ENCODE results near the gene ZNF124. TPM values are rescaled to one million over a fixed set of nuclear protein-coding genes. Genes with fewer than 3 reads are reported as not detected.

The ZNF124 gene
- total RNA-seq, 1 experiment from 2014 or later, result 16.3 TPM

DNA sequence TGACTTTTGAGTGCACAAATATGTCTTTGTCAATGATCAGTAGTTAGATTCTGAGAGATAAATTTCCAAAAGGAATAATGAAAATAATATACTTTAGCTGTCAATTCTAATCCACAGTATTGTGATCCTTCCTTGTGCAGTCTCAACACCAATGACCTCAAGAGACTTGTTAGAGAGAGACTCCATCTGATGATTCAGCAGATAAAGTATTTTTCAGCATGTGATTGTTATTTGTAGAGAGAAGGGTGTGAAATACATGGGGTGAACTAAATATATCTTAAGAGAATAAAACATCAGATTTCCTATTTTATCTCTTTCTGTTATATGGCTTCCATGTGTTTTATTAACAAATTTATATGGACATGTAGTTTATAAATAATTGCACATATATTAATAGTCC lies 5.9 kb upstream of the ZNF124 start:
- CTCF ChIA-PET, result no interaction called here
- no peak overlapping the region for H3K9ac ChIP-seq (ENCODE audit: low read length)
- TF ChIP-seq EZH2phosphoT487 (IDR thresholded peaks at IDR 0.05; ENCODE audit: borderline replicate concordance), result no peak
- TF ChIP-seq YY1 (IDR thresholded peaks at IDR 0.05; ENCODE audit: extremely low read depth, insufficient replicate concordance, low read depth, low read length), result no peak
- no peak for TF ChIP-seq SP1 (IDR thresholded peaks at IDR 0.05; ENCODE audit: low read depth)
- TF ChIP-seq, protein P1, sequence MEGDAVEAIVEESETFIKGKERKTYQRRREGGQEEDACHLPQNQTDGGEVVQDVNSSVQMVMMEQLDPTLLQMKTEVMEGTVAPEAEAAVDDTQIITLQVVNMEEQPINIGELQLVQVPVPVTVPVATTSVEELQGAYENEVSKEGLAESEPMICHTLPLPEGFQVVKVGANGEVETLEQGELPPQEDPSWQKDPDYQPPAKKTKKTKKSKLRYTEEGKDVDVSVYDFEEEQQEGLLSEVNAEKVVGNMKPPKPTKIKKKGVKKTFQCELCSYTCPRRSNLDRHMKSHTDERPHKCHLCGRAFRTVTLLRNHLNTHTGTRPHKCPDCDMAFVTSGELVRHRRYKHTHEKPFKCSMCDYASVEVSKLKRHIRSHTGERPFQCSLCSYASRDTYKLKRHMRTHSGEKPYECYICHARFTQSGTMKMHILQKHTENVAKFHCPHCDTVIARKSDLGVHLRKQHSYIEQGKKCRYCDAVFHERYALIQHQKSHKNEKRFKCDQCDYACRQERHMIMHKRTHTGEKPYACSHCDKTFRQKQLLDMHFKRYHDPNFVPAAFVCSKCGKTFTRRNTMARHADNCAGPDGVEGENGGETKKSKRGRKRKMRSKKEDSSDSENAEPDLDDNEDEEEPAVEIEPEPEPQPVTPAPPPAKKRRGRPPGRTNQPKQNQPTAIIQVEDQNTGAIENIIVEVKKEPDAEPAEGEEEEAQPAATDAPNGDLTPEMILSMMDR (IDR thresholded peaks at IDR 0.05 in 2 of 3, conservative IDR thresholded peaks at IDR 0.05 in 1 of 3; ENCODE audit: borderline replicate concordance in 1 of 3, insufficient read depth in 1 of 3, low read depth in 2 of 3, low read length in 2 of 3), result no peak
- no peak for TF ChIP-seq CEBPB (IDR thresholded peaks at IDR 0.05; ENCODE audit: low read depth)
- TF ChIP-seq RAD21 (IDR thresholded peaks at IDR 0.05; ENCODE audit: low read depth), result no peak
- no peak for TF ChIP-seq SRF (IDR thresholded peaks at IDR 0.05; ENCODE audit: low read depth)
- intact Hi-C loops (cut with micrococcal nuclease), result no loop called here
- no peaks in the 10 kb centered on the region for H3K4me1 ChIP-seq (ENCODE audit: control insufficient read depth in 1 of 2, insufficient read depth in 2 of 2, low read length in 2 of 2)
- no peaks in the 10 kb centered on the region for H3K36me3 ChIP-seq (ENCODE audit: control insufficient read depth in 1 of 2, insufficient read depth in 2 of 2, low read length in 2 of 2)
- no peak for DNase-seq (ENCODE audit: low read depth, low spot score)
- H3K27ac ChIP-seq (ENCODE audit: low read depth, low read length), result no peak overlapping the region
- H3K79me2 ChIP-seq (ENCODE audit: insufficient read depth, low read length), result no peaks in the 10 kb centered on the region
- no peaks in the 10 kb centered on the region for H4K20me1 ChIP-seq (ENCODE audit: insufficient read depth)
- H2AFZ ChIP-seq (ENCODE audit: low read depth, low read length, poor library complexity, severe bottlenecking), result no peak overlapping the region
- POLR2A ChIA-PET, result no interaction called here
- H3K9me2 ChIP-seq (ENCODE audit: insufficient read depth), result no peaks in the 10 kb centered on the region
- H3K4me3 ChIP-seq (replicated peaks in 1 of 2; ENCODE audit: low read depth in 1 of 2, low read length in 2 of 2), result no peak overlapping the region
- BruUV-seq (replicated peaks), result no TSS peak
- no peaks in the 10 kb centered on the region for H3K9me3 ChIP-seq (ENCODE audit: control insufficient read depth in 1 of 2, insufficient read depth in 1 of 2, low read depth in 1 of 2, low read length in 2 of 2)
- RAD21 ChIA-PET (ENCODE audit: low non-redundant PET in 1 of 2, low total read pairs in 2 of 2, uncharacterized antibody in 2 of 2, unreplicated experiment in 2 of 2), result no interaction called here
- H3K27me3 ChIP-seq (ENCODE audit: insufficient read depth, low read length), result no peaks in the 10 kb centered on the region
- H3K4me2 ChIP-seq (ENCODE audit: low read length), result no peak overlapping the region
- ATAC-seq, result no peak

DNA sequence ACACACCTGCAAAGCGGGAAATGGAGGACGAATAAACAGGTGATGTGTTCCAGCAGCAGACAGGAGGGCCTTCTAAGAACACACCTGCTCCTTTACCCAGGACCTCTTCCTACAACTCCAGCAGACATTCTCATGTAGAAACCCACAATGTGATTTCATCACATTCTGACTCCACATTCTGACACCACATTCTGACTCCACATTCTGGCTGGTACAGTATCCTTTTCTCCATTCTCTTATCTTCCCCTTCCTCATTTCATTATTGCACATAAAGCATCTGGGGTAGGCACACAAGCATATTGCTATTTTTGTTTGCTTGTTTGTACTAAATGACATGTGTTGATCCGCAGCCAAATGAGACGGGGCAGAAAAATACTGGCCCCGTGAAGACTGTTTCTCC lies 3.6 kb upstream of the ZNF124 start:
- Histone ChIP-seq H3K27ac (ENCODE audit: low read depth, low read length) (no peak overlapping the region), H3K27me3 (ENCODE audit: insufficient read depth, low read length) (no peaks in the 10 kb centered on the region), H3K9me3 (ENCODE audit: control insufficient read depth in 1 of 2, insufficient read depth in 1 of 2, low read depth in 1 of 2, low read length in 2 of 2) (no peaks in the 10 kb centered on the region), H3K79me2 (ENCODE audit: insufficient read depth, low read length) (no peaks in the 10 kb centered on the region), H3K4me1 (ENCODE audit: control insufficient read depth in 1 of 2, insufficient read depth in 2 of 2, low read length in 2 of 2) (no peaks in the 10 kb centered on the region; a peak in 1 of 4 replicates), H3K36me3 (ENCODE audit: control insufficient read depth in 1 of 2, insufficient read depth in 2 of 2, low read length in 2 of 2) (no peaks in the 10 kb centered on the region), H3K4me2 (ENCODE audit: low read length) (no peak overlapping the region), H3K9me2 (ENCODE audit: insufficient read depth) (no peaks in the 10 kb centered on the region), H3K4me3 (replicated peaks in 1 of 2; ENCODE audit: low read depth in 1 of 2, low read length in 2 of 2) (no peak overlapping the region), H2AFZ (ENCODE audit: low read depth, low read length, poor library complexity, severe bottlenecking) (no peak overlapping the region), H3K9ac (ENCODE audit: low read length) (no peak overlapping the region), H4K20me1 (ENCODE audit: insufficient read depth) (no peaks in the 10 kb centered on the region)
- intact Hi-C loops (cut with micrococcal nuclease), result no loop called here
- BruUV-seq (replicated peaks), result no TSS peak
- no peak for DNase-seq (ENCODE audit: low read depth, low spot score)
- ChIA-PET POLR2A (no interaction called here), RAD21 (ENCODE audit: low non-redundant PET in 1 of 2, low total read pairs in 2 of 2, uncharacterized antibody in 2 of 2, unreplicated experiment in 2 of 2) (no interaction called here), CTCF (no interaction called here)
- TF ChIP-seq RAD21 (IDR thresholded peaks at IDR 0.05; ENCODE audit: low read depth) (no peak), SP1 (IDR thresholded peaks at IDR 0.05; ENCODE audit: low read depth) (no peak), ZNF274 (IDR thresholded peaks at IDR 0.05; ENCODE audit: low read depth, low read length) (no peak), CEBPB (IDR thresholded peaks at IDR 0.05; ENCODE audit: low read depth) (no peak), EZH2 (IDR thresholded peaks at IDR 0.05) (no peak), JUND (IDR thresholded peaks at IDR 0.05) (no peak), FOSL1 (IDR thresholded peaks at IDR 0.05; ENCODE audit: low read depth) (no peak), POLR2A (IDR thresholded peaks at IDR 0.05; ENCODE audit: borderline replicate concordance, extremely low read depth, insufficient read depth, insufficient read length) (no peak), EZH2phosphoT487 (IDR thresholded peaks at IDR 0.05; ENCODE audit: borderline replicate concordance) (no peak), TCF7L2 (IDR thresholded peaks at IDR 0.05; ENCODE audit: borderline replicate concordance, extremely low read depth, insufficient read depth, insufficient read length) (no peak)
- TF ChIP-seq, protein P2, sequence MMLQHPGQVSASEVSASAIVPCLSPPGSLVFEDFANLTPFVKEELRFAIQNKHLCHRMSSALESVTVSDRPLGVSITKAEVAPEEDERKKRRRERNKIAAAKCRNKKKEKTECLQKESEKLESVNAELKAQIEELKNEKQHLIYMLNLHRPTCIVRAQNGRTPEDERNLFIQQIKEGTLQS (IDR thresholded peaks at IDR 0.05), result no peak
- TF ChIP-seq, protein P3, sequence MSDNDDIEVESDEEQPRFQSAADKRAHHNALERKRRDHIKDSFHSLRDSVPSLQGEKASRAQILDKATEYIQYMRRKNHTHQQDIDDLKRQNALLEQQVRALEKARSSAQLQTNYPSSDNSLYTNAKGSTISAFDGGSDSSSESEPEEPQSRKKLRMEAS (IDR thresholded peaks at IDR 0.05), result no peak
- TF ChIP-seq, protein P4, sequence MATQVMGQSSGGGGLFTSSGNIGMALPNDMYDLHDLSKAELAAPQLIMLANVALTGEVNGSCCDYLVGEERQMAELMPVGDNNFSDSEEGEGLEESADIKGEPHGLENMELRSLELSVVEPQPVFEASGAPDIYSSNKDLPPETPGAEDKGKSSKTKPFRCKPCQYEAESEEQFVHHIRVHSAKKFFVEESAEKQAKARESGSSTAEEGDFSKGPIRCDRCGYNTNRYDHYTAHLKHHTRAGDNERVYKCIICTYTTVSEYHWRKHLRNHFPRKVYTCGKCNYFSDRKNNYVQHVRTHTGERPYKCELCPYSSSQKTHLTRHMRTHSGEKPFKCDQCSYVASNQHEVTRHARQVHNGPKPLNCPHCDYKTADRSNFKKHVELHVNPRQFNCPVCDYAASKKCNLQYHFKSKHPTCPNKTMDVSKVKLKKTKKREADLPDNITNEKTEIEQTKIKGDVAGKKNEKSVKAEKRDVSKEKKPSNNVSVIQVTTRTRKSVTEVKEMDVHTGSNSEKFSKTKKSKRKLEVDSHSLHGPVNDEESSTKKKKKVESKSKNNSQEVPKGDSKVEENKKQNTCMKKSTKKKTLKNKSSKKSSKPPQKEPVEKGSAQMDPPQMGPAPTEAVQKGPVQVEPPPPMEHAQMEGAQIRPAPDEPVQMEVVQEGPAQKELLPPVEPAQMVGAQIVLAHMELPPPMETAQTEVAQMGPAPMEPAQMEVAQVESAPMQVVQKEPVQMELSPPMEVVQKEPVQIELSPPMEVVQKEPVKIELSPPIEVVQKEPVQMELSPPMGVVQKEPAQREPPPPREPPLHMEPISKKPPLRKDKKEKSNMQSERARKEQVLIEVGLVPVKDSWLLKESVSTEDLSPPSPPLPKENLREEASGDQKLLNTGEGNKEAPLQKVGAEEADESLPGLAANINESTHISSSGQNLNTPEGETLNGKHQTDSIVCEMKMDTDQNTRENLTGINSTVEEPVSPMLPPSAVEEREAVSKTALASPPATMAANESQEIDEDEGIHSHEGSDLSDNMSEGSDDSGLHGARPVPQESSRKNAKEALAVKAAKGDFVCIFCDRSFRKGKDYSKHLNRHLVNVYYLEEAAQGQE (IDR thresholded peaks at IDR 0.05; ENCODE audit: low read depth), result no peak
- no peak for ATAC-seq
